HCT116 (cell line): Measurements from ENCODE around the gene GRIK4.

ENCODE experiments used
- CEBPB ChIP-seq: IDR thresholded peaks from 2 replicates; pipeline ENCODE4 v1.6.1; 2012; ENCODE audit warnings: low read depth
- CTCF ChIP-seq, 3 experiments: fragments of 200-600 bp in 1 of 3; sonication (generic) in 1 of 3; IDR thresholded peaks in 2 of 3; conservative IDR thresholded peaks in 1 of 3; 2 replicates each; pipeline ENCODE4 v1.5.1; 2012 to 2017; ENCODE audit warnings: low read depth in 2 of 3, low read length in 2 of 3, antibody characterized with exemption in 1 of 3, borderline replicate concordance in 1 of 3, control low read depth in 1 of 3, mild to moderate bottlenecking in 1 of 3, mixed read lengths in 1 of 3, mixed run types in 1 of 3, moderate library complexity in 1 of 3; ENCODE audit not compliant: insufficient read depth in 1 of 3
- EZH2 ChIP-seq: fragments of 200-600 bp; sonication (generic); IDR thresholded peaks from 2 replicates; pipeline ENCODE4 v1.6.1; 2017; ENCODE audit warnings: antibody characterized with exemption, mixed run types
- POLR2AphosphoS5 ChIP-seq: IDR thresholded peaks from 2 replicates; pipeline ENCODE4 v1.6.1; 2011; ENCODE audit warnings: mild to moderate bottlenecking, low read depth, low read length, moderate library complexity
- SP1 ChIP-seq: IDR thresholded peaks from 2 replicates; pipeline ENCODE4 v1.6.1; 2012; ENCODE audit warnings: low read depth
- ZNF274 ChIP-seq: fragments of 200-500 bp; sonication (Bioruptor generic); IDR thresholded peaks from 2 replicates; pipeline ENCODE4 v1.6.1; 2014; ENCODE audit warnings: mild to moderate bottlenecking, low read depth, low read length, inconsistent platforms

GRCh38 chr11:120978701-120979100 is 467.2 kb downstream of the GRIK4 start:
- TF ChIP-seq SP1 (no peak), CTCF (IDR thresholded peaks at IDR 0.05 in 2 of 3, conservative IDR thresholded peaks at IDR 0.05 in 1 of 3; ENCODE audit: borderline replicate concordance in 1 of 3, insufficient read depth in 1 of 3, low read depth in 2 of 3, low read length in 2 of 3) (no peak), ZNF274 (no peak), POLR2AphosphoS5 (no peak), CEBPB (no peak), EZH2 (no peak)
